Measurements from ENCODE around the gene NTRK2.

The NTRK2 gene

GRCh38 chr9:84822589-84823233 is 153.2 kb downstream of the NTRK2 start:
- no peak for TF ChIP-seq FOXP2 (optimal IDR thresholded peaks at IDR 0.05; ENCODE audit: borderline replicate concordance, extremely low read depth, extremely low read length, insufficient read depth)

- no peak for TF ChIP-seq FOXP2 (optimal IDR thresholded peaks at IDR 0.05; ENCODE audit: borderline replicate concordance, extremely low read depth, extremely low read length, insufficient read depth)
- no peak for TF ChIP-seq POLR2AphosphoS5 (IDR thresholded peaks at IDR 0.05; ENCODE audit: low read depth, low read length)
- TF ChIP-seq REST (IDR thresholded peaks at IDR 0.05; ENCODE audit: insufficient read depth in 1 of 2, low read depth in 2 of 2, low read length in 2 of 2) = no peak
- no peak for TF ChIP-seq TAF1 (IDR thresholded peaks at IDR 0.05; ENCODE audit: borderline replicate concordance, insufficient read depth, low read length)
- no peak for TF ChIP-seq SIN3A (IDR thresholded peaks at IDR 0.05; ENCODE audit: borderline replicate concordance, insufficient read depth, low read length)
These were observed 154.1 kb downstream of the NTRK2 start for GRCh38 chr9:84823421-84824271.

- TF ChIP-seq TAF1 (IDR thresholded peaks at IDR 0.05; ENCODE audit: borderline replicate concordance, insufficient read depth, low read length) = no peak
These were observed 157.8 kb downstream of the NTRK2 start for GRCh38 chr9:84827216-84827765.

GRCh38 chr9:84828046-84828445 is 158.5 kb downstream of the NTRK2 start:
- no peak for TF ChIP-seq FOXP2 (optimal IDR thresholded peaks at IDR 0.05; ENCODE audit: borderline replicate concordance, extremely low read depth, extremely low read length, insufficient read depth)
- no peak for TF ChIP-seq SIN3A (IDR thresholded peaks at IDR 0.05; ENCODE audit: borderline replicate concordance, insufficient read depth, low read length)
- TF ChIP-seq POLR2AphosphoS5 (IDR thresholded peaks at IDR 0.05; ENCODE audit: low read depth, low read length) = no peak
- no peak for TF ChIP-seq TAF1 (IDR thresholded peaks at IDR 0.05; ENCODE audit: borderline replicate concordance, insufficient read depth, low read length)
- TF ChIP-seq REST (IDR thresholded peaks at IDR 0.05; ENCODE audit: insufficient read depth in 1 of 2, low read depth in 2 of 2, low read length in 2 of 2) = no peak

GRCh38 chr9:84829471-84829870 is 159.9 kb downstream of the NTRK2 start:
- TF ChIP-seq TAF1 (IDR thresholded peaks at IDR 0.05; ENCODE audit: borderline replicate concordance, insufficient read depth, low read length) (no peak), SIN3A (IDR thresholded peaks at IDR 0.05; ENCODE audit: borderline replicate concordance, insufficient read depth, low read length) (no peak), FOXP2 (optimal IDR thresholded peaks at IDR 0.05; ENCODE audit: borderline replicate concordance, extremely low read depth, extremely low read length, insufficient read depth) (no peak), REST (IDR thresholded peaks at IDR 0.05; ENCODE audit: insufficient read depth in 1 of 2, low read depth in 2 of 2, low read length in 2 of 2) (no peak), POLR2AphosphoS5 (IDR thresholded peaks at IDR 0.05; ENCODE audit: low read depth, low read length) (no peak)

Data from PFSK-1 (cell line).